Neural progenitor cell (in vitro differentiated cells): Measurements from ENCODE around the gene PBX2.

Experiments
- CTCF ChIP-seq: fragments of 200-600 bp; sonication (generic); IDR thresholded peaks from 2 replicates; pipeline ENCODE4 v1.5.1; 2017; ENCODE audit warnings: antibody characterized with exemption, mild to moderate bottlenecking
- EZH2 ChIP-seq: fragments of 200-600 bp; sonication (generic); IDR thresholded peaks from 2 replicates; pipeline ENCODE4 v1.6.1; 2017; ENCODE audit warnings: antibody characterized with exemption, mild to moderate bottlenecking, moderate library complexity
- EZH2phosphoT487 ChIP-seq: fragments of 200-600 bp; sonication (generic); IDR thresholded peaks from 2 replicates; pipeline ENCODE4 v1.6.1; 2017; ENCODE audit warnings: antibody characterized with exemption

DNA sequence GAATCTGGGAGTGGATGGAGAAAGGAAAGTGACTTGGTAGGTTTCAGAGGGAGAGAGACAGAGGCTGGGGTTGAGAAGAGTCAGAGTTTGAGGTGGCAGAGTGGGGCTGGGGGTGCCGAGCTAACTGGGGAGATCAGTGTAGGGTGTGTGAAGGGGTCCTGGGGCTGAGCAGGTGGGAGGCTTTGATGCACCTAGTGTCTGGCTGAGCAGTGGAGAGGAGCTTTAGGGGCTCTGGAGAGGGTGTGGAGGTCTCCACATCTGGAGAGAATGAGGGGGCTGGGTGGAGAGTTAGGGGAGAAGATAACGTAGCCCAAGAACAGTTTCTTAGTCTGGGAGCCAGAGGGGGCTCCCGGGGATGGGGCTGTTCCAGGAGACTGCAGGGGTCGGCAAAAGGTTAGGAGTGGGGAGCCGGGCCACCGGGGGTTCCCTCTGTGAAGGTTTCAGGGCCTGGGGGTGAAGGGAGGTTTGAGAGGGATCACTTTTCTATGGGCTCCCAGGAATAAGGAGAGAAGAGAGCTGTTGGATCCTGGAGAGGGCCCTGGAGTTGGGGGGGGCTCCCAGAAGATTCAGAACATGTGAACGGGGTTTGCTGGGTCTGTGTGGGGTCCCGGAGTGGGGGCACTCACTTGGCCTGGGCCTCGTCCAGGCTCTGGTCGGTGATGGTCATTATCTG, 797 bp downstream of the PBX2 start:
- TF ChIP-seq EZH2: no peak
- no peak for TF ChIP-seq EZH2phosphoT487
- TF ChIP-seq CTCF: no peak
